Measurements from ENCODE around the gene LCN6.

Gene LCN6

GRCh38 chr9:136754626-136755301 lies 6.4 kb upstream of the LCN6 start:
- no peaks in the 10 kb centered on the region for H3K36me3 ChIP-seq (ENCODE audit: insufficient read depth, insufficient read length, low read length)
- H3K27me3 ChIP-seq (ENCODE audit: insufficient read depth, insufficient read length) = no peaks in the 10 kb centered on the region
- H3K4me1 ChIP-seq (ENCODE audit: insufficient read depth, insufficient read length) = peaks cover 25% of the 10 kb centered on the region
- TF ChIP-seq SUZ12 (IDR thresholded peaks at IDR 0.05; ENCODE audit: extremely low read depth, insufficient read depth, insufficient read length) (no peak), YY1 (IDR thresholded peaks at IDR 0.05; ENCODE audit: insufficient read depth, insufficient read length) (no peak), ZNF274 (IDR thresholded peaks at IDR 0.05; ENCODE audit: low read depth, low read length) (no peak)
- H3K9me3 ChIP-seq (ENCODE audit: insufficient read depth, low read length) = peaks cover 15% of the 10 kb centered on the region
- peak overlapping the region; percentile 12 for H3K9ac ChIP-seq (ENCODE audit: insufficient read length, low read depth)
- DNase-seq (ENCODE audit: low read depth, low spot score) = no peak
- H3K4me3 ChIP-seq (ENCODE audit: insufficient read length, low read depth) = no peak overlapping the region

GRCh38 chr9:136754059-136754572 lies 5.8 kb upstream of the LCN6 start:
- Histone ChIP-seq H3K27me3 (ENCODE audit: insufficient read depth, insufficient read length) (no peaks in the 10 kb centered on the region), H3K9ac (ENCODE audit: insufficient read length, low read depth) (no peak overlapping the region), H3K36me3 (ENCODE audit: insufficient read depth, insufficient read length, low read length) (no peaks in the 10 kb centered on the region), H3K9me3 (ENCODE audit: insufficient read depth, low read length) (peaks cover 15% of the 10 kb centered on the region), H3K4me1 (ENCODE audit: insufficient read depth, insufficient read length) (peaks cover 21% of the 10 kb centered on the region), H3K4me3 (ENCODE audit: insufficient read length, low read depth) (no peak overlapping the region)
- no peak for DNase-seq (ENCODE audit: low read depth, low spot score)
- TF ChIP-seq ZNF274 (IDR thresholded peaks at IDR 0.05; ENCODE audit: low read depth, low read length) (no peak), YY1 (IDR thresholded peaks at IDR 0.05; ENCODE audit: insufficient read depth, insufficient read length) (no peak)

DNA sequence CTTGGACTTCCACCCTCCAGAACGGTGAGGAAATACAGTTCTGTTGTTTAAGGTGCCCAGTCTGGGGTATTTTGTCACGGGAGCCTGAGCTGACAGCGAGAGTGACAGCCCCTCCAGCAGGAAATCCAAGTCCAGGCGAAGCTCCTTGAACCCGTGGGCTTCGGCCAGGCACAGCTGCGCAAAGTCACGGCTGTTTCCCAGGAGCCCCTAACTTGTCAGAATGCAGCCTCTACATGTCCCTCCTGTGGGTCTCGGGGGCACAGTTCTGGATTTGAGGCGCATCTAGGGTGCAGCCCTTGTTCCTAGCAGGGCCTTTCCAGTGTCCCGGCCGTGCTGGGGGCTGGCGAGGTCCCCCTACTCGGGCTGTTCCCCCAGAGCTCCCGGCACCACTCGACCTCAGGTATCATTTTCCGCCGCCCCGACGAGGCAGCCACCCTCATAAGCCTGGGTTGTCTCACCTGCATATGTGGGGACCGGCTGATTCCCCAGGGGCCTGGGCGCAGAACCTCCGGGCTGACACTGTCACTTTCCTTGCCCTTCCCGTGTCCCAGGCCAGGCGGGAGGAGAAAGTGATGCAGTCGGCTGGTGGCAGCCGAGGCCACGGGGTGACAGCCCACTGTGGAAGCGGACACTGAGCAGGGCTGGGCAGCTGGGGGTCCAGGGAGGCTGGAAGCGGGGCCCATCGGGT lies 5.2 kb upstream of the LCN6 start:
- no peak overlapping the region for H3K9ac ChIP-seq (ENCODE audit: insufficient read length, low read depth)
- no peaks in the 10 kb centered on the region for H3K36me3 ChIP-seq (ENCODE audit: insufficient read depth, insufficient read length, low read length)
- TF ChIP-seq SUZ12 (IDR thresholded peaks at IDR 0.05; ENCODE audit: extremely low read depth, insufficient read depth, insufficient read length) (no peak), YY1 (IDR thresholded peaks at IDR 0.05; ENCODE audit: insufficient read depth, insufficient read length) (no peak), ZNF274 (IDR thresholded peaks at IDR 0.05; ENCODE audit: low read depth, low read length) (no peak)

DNA sequence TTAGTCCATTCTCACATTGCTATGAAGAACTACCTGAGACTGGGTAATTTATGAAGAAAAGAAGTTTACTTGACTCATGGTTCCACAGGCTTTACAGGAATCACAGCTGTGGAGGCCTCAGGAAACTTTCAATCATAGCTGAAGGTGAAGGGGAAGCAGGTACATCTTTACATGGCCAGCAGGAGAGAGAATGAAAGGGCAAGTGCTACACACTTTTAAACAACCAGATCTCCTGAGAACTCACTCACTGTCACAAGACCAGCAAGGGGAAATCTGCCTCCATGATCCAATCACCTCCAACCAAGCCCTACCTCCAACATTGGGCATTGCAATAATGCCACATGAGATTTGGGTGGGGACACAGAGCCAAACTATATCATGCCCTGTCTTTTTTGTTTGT lies 3.5 kb upstream of the LCN6 start:
- Histone ChIP-seq H3K36me3 (ENCODE audit: insufficient read depth, insufficient read length, low read length) (no peaks in the 10 kb centered on the region), H3K9ac (ENCODE audit: insufficient read length, low read depth) (no peak overlapping the region), H3K9me3 (ENCODE audit: insufficient read depth, low read length) (peaks cover 15% of the 10 kb centered on the region), H3K27me3 (ENCODE audit: insufficient read depth, insufficient read length) (no peaks in the 10 kb centered on the region), H3K4me1 (ENCODE audit: insufficient read depth, insufficient read length) (peaks cover 16% of the 10 kb centered on the region), H3K4me3 (ENCODE audit: insufficient read length, low read depth) (no peak overlapping the region)
- TF ChIP-seq SUZ12 (IDR thresholded peaks at IDR 0.05; ENCODE audit: extremely low read depth, insufficient read depth, insufficient read length) (no peak), YY1 (IDR thresholded peaks at IDR 0.05; ENCODE audit: insufficient read depth, insufficient read length) (no peak), ZNF274 (IDR thresholded peaks at IDR 0.05; ENCODE audit: low read depth, low read length) (no peak)
- no peak for DNase-seq (ENCODE audit: low read depth, low spot score)

More for the DNA sequence above, 5.2 kb upstream of the LCN6 start:
- Histone ChIP-seq H3K4me1 (ENCODE audit: insufficient read depth, insufficient read length) (peaks cover 21% of the 10 kb centered on the region), H3K9me3 (ENCODE audit: insufficient read depth, low read length) (peaks cover 15% of the 10 kb centered on the region), H3K27me3 (ENCODE audit: insufficient read depth, insufficient read length) (no peaks in the 10 kb centered on the region), H3K4me3 (ENCODE audit: insufficient read length, low read depth) (no peak overlapping the region)
- no peak for DNase-seq (ENCODE audit: low read depth, low spot score)

DNA sequence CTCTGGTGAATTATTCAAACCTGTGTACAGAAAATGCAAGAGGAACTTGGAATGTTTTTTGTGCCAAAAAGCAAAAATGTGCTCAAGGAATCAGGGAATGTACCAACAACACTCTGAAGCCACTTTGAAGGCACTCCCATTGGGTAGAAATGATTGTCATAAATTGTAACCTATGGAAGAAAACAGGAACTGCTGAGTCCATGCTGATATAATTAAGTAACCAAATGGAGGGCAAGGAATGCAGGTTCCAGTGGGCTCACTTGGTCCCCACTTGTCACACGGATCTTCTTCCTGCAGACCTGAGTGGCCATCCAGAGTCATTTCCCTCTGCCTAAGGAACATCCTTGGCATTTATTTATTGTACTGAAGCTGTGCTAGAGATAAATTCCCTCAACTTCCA lies 2.9 kb upstream of the LCN6 start:
- Histone ChIP-seq H3K36me3 (ENCODE audit: insufficient read depth, insufficient read length, low read length) (no peaks in the 10 kb centered on the region), H3K27me3 (ENCODE audit: insufficient read depth, insufficient read length) (no peaks in the 10 kb centered on the region), H3K9me3 (ENCODE audit: insufficient read depth, low read length) (peaks cover 15% of the 10 kb centered on the region), H3K4me1 (ENCODE audit: insufficient read depth, insufficient read length) (peaks cover 14% of the 10 kb centered on the region), H3K9ac (ENCODE audit: insufficient read length, low read depth) (no peak overlapping the region), H3K4me3 (ENCODE audit: insufficient read length, low read depth) (no peak overlapping the region)
- TF ChIP-seq ZNF274 (IDR thresholded peaks at IDR 0.05; ENCODE audit: low read depth, low read length) (no peak), YY1 (IDR thresholded peaks at IDR 0.05; ENCODE audit: insufficient read depth, insufficient read length) (no peak), SUZ12 (IDR thresholded peaks at IDR 0.05; ENCODE audit: extremely low read depth, insufficient read depth, insufficient read length) (no peak)
- DNase-seq (ENCODE audit: low read depth, low spot score) = no peak

- H3K9me3 ChIP-seq (ENCODE audit: insufficient read depth, low read length) = peaks cover 15% of the 10 kb centered on the region
- DNase-seq (ENCODE audit: low read depth, low spot score) = no peak
- H3K9ac ChIP-seq (ENCODE audit: insufficient read length, low read depth) = no peak overlapping the region
- peaks cover 14% of the 10 kb centered on the region for H3K4me1 ChIP-seq (ENCODE audit: insufficient read depth, insufficient read length)
- TF ChIP-seq YY1 (IDR thresholded peaks at IDR 0.05; ENCODE audit: insufficient read depth, insufficient read length) (no peak), SUZ12 (IDR thresholded peaks at IDR 0.05; ENCODE audit: extremely low read depth, insufficient read depth, insufficient read length) (no peak), ZNF274 (IDR thresholded peaks at IDR 0.05; ENCODE audit: low read depth, low read length) (no peak)
- no peaks in the 10 kb centered on the region for H3K36me3 ChIP-seq (ENCODE audit: insufficient read depth, insufficient read length, low read length)
- no peaks in the 10 kb centered on the region for H3K27me3 ChIP-seq (ENCODE audit: insufficient read depth, insufficient read length)
- no peak overlapping the region for H3K4me3 ChIP-seq (ENCODE audit: insufficient read length, low read depth)
These were observed 2.2 kb upstream of the LCN6 start for GRCh38 chr9:136750526-136750925.

Measured in NT2/D1 (cell line).